ENCODE measurements around the gene STAT5A.
"Not testable (repeated sequence)": the region's sequence is repeated elsewhere in the genome, so short reads cannot be mapped to it uniquely, and the experiment has no call there.

The STAT5A gene

GRCh38 chr17:42253578-42253977 lies 34.7 kb upstream of the STAT5A start:
- H3K4me3 ChIP-seq (ENCODE audit: low read depth, low read length), result no peak overlapping the region
- no peak for DNase-seq (ENCODE audit: low read depth, low spot score)
- no peak for TF ChIP-seq CTCF (IDR thresholded peaks at IDR 0.05; ENCODE audit: low read depth, low read length)
- in situ Hi-C loops (cut with HindIII; ENCODE audit: low sequenced_read_pairs), result no loop called here

- TF ChIP-seq CTCF (IDR thresholded peaks at IDR 0.05; ENCODE audit: low read depth, low read length), result no peak
- in situ Hi-C loops (cut with HindIII; ENCODE audit: low sequenced_read_pairs), result no loop called here
- no peak for DNase-seq (ENCODE audit: low read depth, low spot score)
- H3K4me3 ChIP-seq (ENCODE audit: low read depth, low read length), result no peak overlapping the region
Observed at GRCh38 chr17:42255445-42255844, 32.9 kb upstream of the STAT5A start.

GRCh38 chr17:42260318-42260717 lies 28.0 kb upstream of the STAT5A start:
- no peak for DNase-seq (ENCODE audit: low read depth, low spot score)
- no peak overlapping the region for H3K4me3 ChIP-seq (ENCODE audit: low read depth, low read length)
- in situ Hi-C loops (cut with HindIII; ENCODE audit: low sequenced_read_pairs), result no loop called here
- no peak for TF ChIP-seq CTCF (IDR thresholded peaks at IDR 0.05; ENCODE audit: low read depth, low read length)

- in situ Hi-C loops (cut with HindIII; ENCODE audit: low sequenced_read_pairs); H3K4me3 ChIP-seq (ENCODE audit: low read depth, low read length); DNase-seq (ENCODE audit: low read depth, low spot score): not testable (repeated sequence)
Observed at GRCh38 chr17:42264366-42264765, 23.9 kb upstream of the STAT5A start.

- no peak for TF ChIP-seq CTCF (IDR thresholded peaks at IDR 0.05; ENCODE audit: low read depth, low read length)
- no peak for DNase-seq (ENCODE audit: low read depth, low spot score)
- H3K4me3 ChIP-seq (ENCODE audit: low read depth, low read length), result no peak overlapping the region
- in situ Hi-C loops (cut with HindIII; ENCODE audit: low sequenced_read_pairs), result no loop called here
Observed at GRCh38 chr17:42266462-42266861, 21.8 kb upstream of the STAT5A start.

- in situ Hi-C loops (cut with HindIII; ENCODE audit: low sequenced_read_pairs), result no loop called here
- no peak overlapping the region for H3K4me3 ChIP-seq (ENCODE audit: low read depth, low read length)
- DNase-seq (ENCODE audit: low read depth, low spot score), result peak; percentile 82
- TF ChIP-seq CTCF (IDR thresholded peaks at IDR 0.05; ENCODE audit: low read depth, low read length), result no peak
Observed at GRCh38 chr17:42266918-42267766, 21.2 kb upstream of the STAT5A start.

- no peak for DNase-seq (ENCODE audit: low read depth, low spot score)
Observed at GRCh38 chr17:42268236-42268635, 20.1 kb upstream of the STAT5A start.

More at GRCh38 chr17:42268236-42268635, 20.1 kb upstream of the STAT5A start:
- in situ Hi-C loops (cut with HindIII; ENCODE audit: low sequenced_read_pairs), result no loop called here
- no peak for TF ChIP-seq CTCF (IDR thresholded peaks at IDR 0.05; ENCODE audit: low read depth, low read length)
- H3K4me3 ChIP-seq (ENCODE audit: low read depth, low read length), result no peak overlapping the region

Data from astrocyte of the spinal cord (primary cell).